HG03095 (cell line): Measurements from ENCODE around the gene VWA3A.

Experiments used
- ATAC-seq: cut with Tn5 transposase; IDR thresholded peaks from one replicate; pipeline ENCODE4 v1.9.1; 2021; ENCODE audit warnings: moderate library complexity; ENCODE audit not compliant: unreplicated experiment

Gene VWA3A

GRCh38 chr16:22177968-22178930, 85.9 kb downstream of the VWA3A start:
- no peak for ATAC-seq

- ATAC-seq = no peak
Measured at GRCh38 chr16:22181426-22181825, 89.1 kb downstream of the VWA3A start.

- ATAC-seq = no peak
Measured at GRCh38 chr16:22181843-22182242, 89.5 kb downstream of the VWA3A start.

GRCh38 chr16:22183335-22183734, 91.0 kb downstream of the VWA3A start:
- ATAC-seq = no peak

- no peak for ATAC-seq
Measured at GRCh38 chr16:22183901-22184614, 91.7 kb downstream of the VWA3A start.

GRCh38 chr16:22184615-22184968, 92.3 kb downstream of the VWA3A start:
- ATAC-seq = no peak

GRCh38 chr16:22186517-22186916, 94.2 kb downstream of the VWA3A start:
- no peak for ATAC-seq

GRCh38 chr16:22188267-22188594, 95.9 kb downstream of the VWA3A start:
- ATAC-seq = no peak

- ATAC-seq = no peak
Measured at GRCh38 chr16:22188595-22189442, 96.5 kb downstream of the VWA3A start.

- no peak for ATAC-seq
Measured at GRCh38 chr16:22189473-22190080, 97.2 kb downstream of the VWA3A start.

GRCh38 chr16:22190081-22190775, 97.9 kb downstream of the VWA3A start:
- peak; percentile 51 for ATAC-seq

- ATAC-seq = peak; percentile 39
Measured at GRCh38 chr16:22190776-22191531, 98.6 kb downstream of the VWA3A start.

GRCh38 chr16:22191532-22192260, 99.4 kb downstream of the VWA3A start:
- no peak for ATAC-seq

GRCh38 chr16:22192261-22193062, 100.1 kb downstream of the VWA3A start:
- ATAC-seq = peak; percentile 24

- ATAC-seq = no peak
Measured at GRCh38 chr16:22193063-22193411, 100.7 kb downstream of the VWA3A start.

GRCh38 chr16:22194707-22195444, 102.5 kb downstream of the VWA3A start:
- no peak for ATAC-seq

- ATAC-seq = no peak
Measured at GRCh38 chr16:22195445-22195694, 103.0 kb downstream of the VWA3A start.
